H9 (cell line): ENCODE measurements around the gene CCDC12. TPM values are rescaled to one million over a fixed set of nuclear protein-coding genes. Genes with fewer than 3 reads are reported as not detected.

Experiments used
- DNase-seq: peaks from one replicate; pipeline ENCODE4 v3.0.0-alpha.2; 2017
- H2AFZ ChIP-seq: one replicate; pipeline ENCODE4 v1.6.1; 2013; ENCODE audit warnings: mild to moderate bottlenecking, low read length, control low read depth, moderate library complexity
- H2AK5ac ChIP-seq: 2 replicates; pipeline ENCODE4 v1.6.1; 2013; ENCODE audit warnings: low read length, control low read depth, mixed read lengths; ENCODE audit not compliant: insufficient read length
- H2BK120ac ChIP-seq: one replicate; pipeline ENCODE4 v1.6.1; 2013; ENCODE audit warnings: low read depth, mild to moderate bottlenecking, low read length, control low read depth, inconsistent platforms; ENCODE audit not compliant: poor library complexity, severe bottlenecking
- H2BK12ac ChIP-seq: 2 replicates; pipeline ENCODE4 v1.6.1; 2013; ENCODE audit warnings: low read length, control low read depth, mixed read lengths, low read depth; ENCODE audit not compliant: insufficient read length
- H2BK15ac ChIP-seq: 2 replicates; pipeline ENCODE4 v1.6.1; 2013; ENCODE audit warnings: low read depth, low read length, control low read depth
- H2BK20ac ChIP-seq: one replicate; pipeline ENCODE4 v1.6.1; 2013; ENCODE audit warnings: low read depth, mild to moderate bottlenecking, low read length, control low read depth, inconsistent platforms; ENCODE audit not compliant: poor library complexity, severe bottlenecking
- H2BK5ac ChIP-seq: 2 replicates; pipeline ENCODE4 v1.6.1; 2013; ENCODE audit warnings: low read length, control low read depth, mixed read lengths; ENCODE audit not compliant: insufficient read length
- H3K14ac ChIP-seq: 2 replicates; pipeline ENCODE4 v1.6.1; 2013; ENCODE audit warnings: low read length, control low read depth; ENCODE audit not compliant: insufficient read depth
- H3K18ac ChIP-seq: 2 replicates; pipeline ENCODE4 v1.6.1; 2013; ENCODE audit warnings: low read depth, mild to moderate bottlenecking, mixed read lengths, low read length, control low read depth; ENCODE audit not compliant: insufficient read length
- H3K23ac ChIP-seq: 2 replicates; pipeline ENCODE4 v1.6.1; 2013; ENCODE audit warnings: low read length, control low read depth, mixed read lengths, low read depth; ENCODE audit not compliant: insufficient read length
- H3K23me2 ChIP-seq: 2 replicates; pipeline ENCODE4 v1.6.1; 2013; ENCODE audit warnings: low read depth, mild to moderate bottlenecking, mixed read lengths, low read length, control low read depth; ENCODE audit not compliant: insufficient read length, poor library complexity, severe bottlenecking
- H3K27ac ChIP-seq: 2 replicates; pipeline ENCODE4 v1.5.1; 2013; ENCODE audit warnings: low read length, control low read depth, mixed read lengths, low read depth; ENCODE audit not compliant: insufficient read length
- H3K27me3 ChIP-seq: 2 replicates; pipeline ENCODE4 v1.6.1; 2013; ENCODE audit warnings: low read length, control low read depth, inconsistent platforms; ENCODE audit not compliant: insufficient read depth
- H3K4ac ChIP-seq: 2 replicates; pipeline ENCODE4 v1.6.1; 2013; ENCODE audit warnings: low read depth, mild to moderate bottlenecking, control low read depth, inconsistent platforms, low read length, moderate library complexity
- H3K4me1 ChIP-seq: 2 replicates; pipeline ENCODE4 v1.6.1; 2013; ENCODE audit warnings: low read length, control low read depth, inconsistent platforms; ENCODE audit not compliant: insufficient read depth
- H3K4me2 ChIP-seq: 2 replicates; pipeline ENCODE4 v1.6.1; 2013; ENCODE audit warnings: low read length, control low read depth, mixed read lengths; ENCODE audit not compliant: insufficient read length, insufficient read depth
- H3K56ac ChIP-seq: 2 replicates; pipeline ENCODE4 v1.6.1; 2013; ENCODE audit warnings: low read depth, mild to moderate bottlenecking, mixed read lengths, low read length, control low read depth; ENCODE audit not compliant: insufficient read length
- H3K79me1 ChIP-seq: 2 replicates; pipeline ENCODE4 v1.6.1; 2013; ENCODE audit warnings: low read depth, mild to moderate bottlenecking, moderate library complexity, low read length, control low read depth, inconsistent platforms; ENCODE audit not compliant: insufficient read depth, poor library complexity, severe bottlenecking
- H3K79me2 ChIP-seq: 2 replicates; pipeline ENCODE4 v1.6.1; 2013; ENCODE audit warnings: low read length, control low read depth, inconsistent platforms; ENCODE audit not compliant: insufficient read depth
- H3K9ac ChIP-seq: 2 replicates; pipeline ENCODE4 v1.6.1; 2013; ENCODE audit warnings: low read length, control low read depth, mixed read lengths; ENCODE audit not compliant: insufficient read length; ENCODE audit errors: extremely low read depth
- H3K9me3 ChIP-seq: one replicate; pipeline ENCODE4 v1.6.1; 2013; ENCODE audit warnings: low read depth, low read length, inconsistent platforms; ENCODE audit not compliant: control insufficient read depth
- H3T11ph ChIP-seq: one replicate; pipeline ENCODE4 v1.6.1; 2013; ENCODE audit warnings: mild to moderate bottlenecking, low read length, control low read depth, inconsistent platforms
- H4K20me1 ChIP-seq: one replicate; pipeline ENCODE4 v1.6.1; 2013; ENCODE audit not compliant: control insufficient read depth, insufficient read length, insufficient read depth
- H4K5ac ChIP-seq: 2 replicates; pipeline ENCODE4 v1.6.1; 2013; ENCODE audit warnings: low read depth, mild to moderate bottlenecking, mixed read lengths, low read length, control low read depth; ENCODE audit not compliant: insufficient read length
- H4K8ac ChIP-seq: replicated peaks from 2 replicates; pipeline ENCODE4 v1.6.1; 2013; ENCODE audit warnings: low read length, control low read depth, mixed read lengths, low read depth; ENCODE audit not compliant: insufficient read length
- H4K91ac ChIP-seq: 2 replicates; pipeline ENCODE4 v1.6.1; 2013; ENCODE audit warnings: low read depth, mild to moderate bottlenecking, moderate library complexity, mixed read lengths, low read length, control low read depth; ENCODE audit not compliant: insufficient read length
- H3K27ac Mint-ChIP-seq, 3 experiments: 2 replicates in 2 of 3; 3 replicates in 1 of 3; pipeline ENCODE4 v1.8.0; 2020 to 2021; ENCODE audit warnings: mixed read lengths in 3 of 3, mild to moderate bottlenecking in 1 of 3, moderate library complexity in 1 of 3
- H3K27me3 Mint-ChIP-seq: 2 replicates; pipeline ENCODE4 v1.8.0; 2021; ENCODE audit warnings: low read depth, mild to moderate bottlenecking, moderate library complexity, mixed read lengths
- H3K36me3 Mint-ChIP-seq, 3 experiments: 2 replicates in 2 of 3; 3 replicates in 1 of 3; pipeline ENCODE4 v1.8.0; 2020 to 2021; ENCODE audit warnings: low read depth in 3 of 3, mixed read lengths in 3 of 3; ENCODE audit not compliant: insufficient read depth in 1 of 3
- H3K4me1 Mint-ChIP-seq, 2 experiments: 2 replicates each; pipeline ENCODE4 v1.8.0; 2020; ENCODE audit warnings: mixed read lengths in 2 of 2
- H3K4me3 Mint-ChIP-seq, 2 experiments: 2 replicates in 1 of 2; 3 replicates in 1 of 2; pipeline ENCODE4 v1.8.0; 2020 to 2021; ENCODE audit warnings: mild to moderate bottlenecking in 2 of 2, mixed read lengths in 2 of 2, moderate library complexity in 1 of 2
- H3K9me3 Mint-ChIP-seq, 2 experiments: 2 replicates in 1 of 2; 3 replicates in 1 of 2; pipeline ENCODE4 v1.8.0; 2020; ENCODE audit warnings: mild to moderate bottlenecking in 2 of 2, mixed read lengths in 2 of 2, moderate library complexity in 1 of 2
- CTCF ChIP-seq: fragments of 200-600 bp; sonication (generic); conservative IDR thresholded peaks from 3 replicates; pipeline ENCODE4 v1.8.0; 2021; ENCODE audit warnings: antibody characterized with exemption, mild to moderate bottlenecking
- WGBS: extraction: QIAGEN DNeasy Blood & Tissue Kit; methylation state at CpG from one replicate; pipeline ENCODE4 v1.1.7; 2013; ENCODE audit warnings: missing lambda C conversion rate, low lambda C conversion rate, mixed read lengths; ENCODE audit not compliant: insufficient read length; ENCODE audit errors: extremely low coverage; 5-methylcytosine and 5-hydroxymethylcytosine counted together
- total RNA-seq: library from RNA; stranded (reverse); gene quantifications from 2 replicates; pipeline ENCODE4 v1.2.1, GENCODE V29; 2021

Gene CCDC12
- total RNA-seq, 1 experiment from 2014 or later, result 54.0 TPM

- no peak overlapping the region for H3K14ac ChIP-seq
- H2BK15ac ChIP-seq, result no peak overlapping the region
- H3T11ph ChIP-seq, result no peak overlapping the region
- no peak for TF ChIP-seq CTCF
- H3K23me2 ChIP-seq, result no peaks in the 10 kb centered on the region
- H3K79me1 ChIP-seq, result peaks cover 20% of the 10 kb centered on the region
- peak overlapping the region in 1 of 2 experiments; percentile 55; a peak in 1 of 5 replicates for H3K4me3 Mint-ChIP-seq
- H4K91ac ChIP-seq, result no peak overlapping the region
- H3K27me3 Mint-ChIP-seq, result no peaks in the 10 kb centered on the region
- no peak overlapping the region for H3K4ac ChIP-seq
- H2AFZ ChIP-seq, result no peak overlapping the region
- peak overlapping the region in 1 of 3 experiments; percentile 23; a peak in 2 of 7 replicates for H3K27ac Mint-ChIP-seq
- DNase-seq, result no peak
- H3K27me3 ChIP-seq, result no peaks in the 10 kb centered on the region
- no peak overlapping the region for H3K23ac ChIP-seq
- no peaks in the 10 kb centered on the region; a peak in 2 of 7 replicates for H3K36me3 Mint-ChIP-seq
- no peak overlapping the region for H3K18ac ChIP-seq
- H2AK5ac ChIP-seq, result no peak overlapping the region
- peaks cover 33 to 51% of the 10 kb centered on the region in 2 experiments for H3K4me1 Mint-ChIP-seq
- no peak overlapping the region for H2BK12ac ChIP-seq
- no CpG with 5 or more reads among the region's 3 CpGs for WGBS
- peaks cover 9% of the 10 kb centered on the region; the same call in 1 of the 2 replicates for H3K4me1 ChIP-seq
- H2BK5ac ChIP-seq, result no peak overlapping the region
- no peaks in the 10 kb centered on the region for H4K20me1 ChIP-seq
- no peak overlapping the region for H3K56ac ChIP-seq
- no peak overlapping the region for H2BK120ac ChIP-seq
- H4K5ac ChIP-seq, result no peak overlapping the region
- no peak overlapping the region for H3K27ac ChIP-seq
- H3K9ac ChIP-seq, result no peak overlapping the region
- no peaks in the 10 kb centered on the region; a peak in 1 of 5 replicates for H3K9me3 Mint-ChIP-seq
- no peak overlapping the region for H4K8ac ChIP-seq
- no peak overlapping the region for H2BK20ac ChIP-seq
- no peak overlapping the region for H3K4me2 ChIP-seq
- peaks cover 36% of the 10 kb centered on the region; the same call in 1 of the 2 replicates for H3K79me2 ChIP-seq
- H3K9me3 ChIP-seq, result no peaks in the 10 kb centered on the region
Measured at GRCh38 chr3:46954178-46954577, 22.4 kb downstream of the CCDC12 start.
